Stimulated activated CD8-positive, alpha-beta memory T cell treated with anti-CD3 and anti-CD28 coated beads, Interleukin-7, amount 100 ng/mL, for 4 hours (primary cell): Measurements from ENCODE around the gene PTOV1.

Experiments used
- DNase-seq, 2 donors: peaks; one replicate each; pipeline ENCODE4 v3.0.0-alpha.2; 2020; ENCODE audit warnings: low read depth in 2 of 2

PTOV1 gene

GRCh38 chr19:49859682-49860335 is 8.8 kb downstream of the PTOV1 start:
- no peak for DNase-seq

- DNase-seq, result no peak
These were observed 9.6 kb downstream of the PTOV1 start for GRCh38 chr19:49860336-49861102.

- DNase-seq, result no peak
These were observed 10.1 kb downstream of the PTOV1 start for GRCh38 chr19:49861107-49861506.

- DNase-seq, result no peak
These were observed 10.8 kb downstream of the PTOV1 start for GRCh38 chr19:49861541-49862378.

- DNase-seq, result no peak
These were observed 11.7 kb downstream of the PTOV1 start for GRCh38 chr19:49862391-49863253.

- no peak for DNase-seq
These were observed 12.4 kb downstream of the PTOV1 start for GRCh38 chr19:49863254-49863934.

- no peak for DNase-seq
These were observed 13.0 kb downstream of the PTOV1 start for GRCh38 chr19:49863935-49864320.

GRCh38 chr19:49864890-49865289 is 13.9 kb downstream of the PTOV1 start:
- DNase-seq, result no peak

- DNase-seq, result peak; percentile 81 to 84
These were observed 16.2 kb downstream of the PTOV1 start, which contains the start of gene PNKP for GRCh38 chr19:49866933-49867782. TSS of gene PNKP (minus strand) at chr19:49867576. CDS start at chr19:49867204, 372 bp downstream.

- DNase-seq, result no peak
These were observed 18.1 kb downstream of the PTOV1 start for GRCh38 chr19:49869009-49869483.

GRCh38 chr19:49869484-49870308 is 18.7 kb downstream of the PTOV1 start:
- peak; percentile 79 to 83 for DNase-seq

- DNase-seq, result no peak
These were observed 19.4 kb downstream of the PTOV1 start for GRCh38 chr19:49870309-49870901.

- no peak for DNase-seq
These were observed 20.5 kb downstream of the PTOV1 start for GRCh38 chr19:49871349-49871985.

- DNase-seq, result no peak
These were observed 21.5 kb downstream of the PTOV1 start for GRCh38 chr19:49872245-49873128.

- DNase-seq, result no peak
These were observed 22.2 kb downstream of the PTOV1 start for GRCh38 chr19:49873129-49873521.

- DNase-seq, result no peak
These were observed 22.9 kb downstream of the PTOV1 start for GRCh38 chr19:49873834-49874233.
